OCI-LY7 (cell line): ENCODE results near the gene CCDC39.

ENCODE experiments used
- CTCF ChIP-seq: fragments of 200-600 bp; sonication (generic); conservative IDR thresholded peaks from 2 replicates; pipeline ENCODE4 v1.5.1; 2014; ENCODE audit warnings: mild to moderate bottlenecking, antibody characterized with exemption, low read length, moderate library complexity, mixed read lengths
- EZH2phosphoT487 ChIP-seq: fragments of 200-600 bp; sonication (generic); IDR thresholded peaks from 2 replicates; pipeline ENCODE4 v1.6.1; 2018; ENCODE audit warnings: low read depth, borderline replicate concordance, mild to moderate bottlenecking, mixed run types, antibody characterized with exemption, low read length, moderate library complexity, mixed read lengths

- TF ChIP-seq CTCF (no peak), EZH2phosphoT487 (no peak)
These were observed 54.6 kb downstream of the CCDC39 start for GRCh38 chr3:180624714-180625113.
